ENCODE measurements around the gene PEAK1.

DNA sequence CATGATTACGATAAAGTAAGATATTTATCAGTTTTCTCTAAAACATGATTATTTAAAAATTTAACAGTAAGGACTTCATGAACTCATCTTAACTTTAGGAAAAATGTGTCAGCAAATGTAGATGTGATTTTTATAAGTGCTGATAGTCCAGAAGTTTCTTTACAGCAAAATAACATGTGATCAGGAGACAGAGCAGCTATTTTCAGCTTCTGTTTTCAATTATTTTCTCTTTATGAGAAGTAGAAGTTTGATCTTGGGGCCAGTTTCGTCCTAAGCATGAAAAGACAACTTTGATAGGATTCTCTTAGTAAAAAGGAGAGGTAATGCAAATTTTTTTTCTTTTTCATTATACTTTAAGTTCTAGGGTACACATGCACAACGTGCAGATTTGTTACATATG is 252.5 kb downstream of the PEAK1 start:
- TF ChIP-seq, protein P1, sequence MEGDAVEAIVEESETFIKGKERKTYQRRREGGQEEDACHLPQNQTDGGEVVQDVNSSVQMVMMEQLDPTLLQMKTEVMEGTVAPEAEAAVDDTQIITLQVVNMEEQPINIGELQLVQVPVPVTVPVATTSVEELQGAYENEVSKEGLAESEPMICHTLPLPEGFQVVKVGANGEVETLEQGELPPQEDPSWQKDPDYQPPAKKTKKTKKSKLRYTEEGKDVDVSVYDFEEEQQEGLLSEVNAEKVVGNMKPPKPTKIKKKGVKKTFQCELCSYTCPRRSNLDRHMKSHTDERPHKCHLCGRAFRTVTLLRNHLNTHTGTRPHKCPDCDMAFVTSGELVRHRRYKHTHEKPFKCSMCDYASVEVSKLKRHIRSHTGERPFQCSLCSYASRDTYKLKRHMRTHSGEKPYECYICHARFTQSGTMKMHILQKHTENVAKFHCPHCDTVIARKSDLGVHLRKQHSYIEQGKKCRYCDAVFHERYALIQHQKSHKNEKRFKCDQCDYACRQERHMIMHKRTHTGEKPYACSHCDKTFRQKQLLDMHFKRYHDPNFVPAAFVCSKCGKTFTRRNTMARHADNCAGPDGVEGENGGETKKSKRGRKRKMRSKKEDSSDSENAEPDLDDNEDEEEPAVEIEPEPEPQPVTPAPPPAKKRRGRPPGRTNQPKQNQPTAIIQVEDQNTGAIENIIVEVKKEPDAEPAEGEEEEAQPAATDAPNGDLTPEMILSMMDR (IDR thresholded peaks at IDR 0.05) = no peak
- no peak for TF ChIP-seq POLR2A (IDR thresholded peaks at IDR 0.05; ENCODE audit: low read depth)
- no peak for TF ChIP-seq EP300 (IDR thresholded peaks at IDR 0.05)
